H9 (cell line): ENCODE results near the gene NOP16. TPM values are rescaled to one million over a fixed set of nuclear protein-coding genes. Genes with fewer than 3 reads are reported as not detected.

Source experiments
- DNase-seq: peaks from one replicate; pipeline ENCODE4 v3.0.0-alpha.2; 2017
- H2AFZ ChIP-seq: one replicate; pipeline ENCODE4 v1.6.1; 2013; ENCODE audit warnings: mild to moderate bottlenecking, low read length, control low read depth, moderate library complexity
- H2AK5ac ChIP-seq: 2 replicates; pipeline ENCODE4 v1.6.1; 2013; ENCODE audit warnings: low read length, control low read depth, mixed read lengths; ENCODE audit not compliant: insufficient read length
- H2BK120ac ChIP-seq: one replicate; pipeline ENCODE4 v1.6.1; 2013; ENCODE audit warnings: low read depth, mild to moderate bottlenecking, low read length, control low read depth, inconsistent platforms; ENCODE audit not compliant: poor library complexity, severe bottlenecking
- H2BK12ac ChIP-seq: 2 replicates; pipeline ENCODE4 v1.6.1; 2013; ENCODE audit warnings: low read length, control low read depth, mixed read lengths, low read depth; ENCODE audit not compliant: insufficient read length
- H2BK15ac ChIP-seq: 2 replicates; pipeline ENCODE4 v1.6.1; 2013; ENCODE audit warnings: low read depth, low read length, control low read depth
- H2BK20ac ChIP-seq: one replicate; pipeline ENCODE4 v1.6.1; 2013; ENCODE audit warnings: low read depth, mild to moderate bottlenecking, low read length, control low read depth, inconsistent platforms; ENCODE audit not compliant: poor library complexity, severe bottlenecking
- H2BK5ac ChIP-seq: 2 replicates; pipeline ENCODE4 v1.6.1; 2013; ENCODE audit warnings: low read length, control low read depth, mixed read lengths; ENCODE audit not compliant: insufficient read length
- H3K14ac ChIP-seq: 2 replicates; pipeline ENCODE4 v1.6.1; 2013; ENCODE audit warnings: low read length, control low read depth; ENCODE audit not compliant: insufficient read depth
- H3K18ac ChIP-seq: 2 replicates; pipeline ENCODE4 v1.6.1; 2013; ENCODE audit warnings: low read depth, mild to moderate bottlenecking, mixed read lengths, low read length, control low read depth; ENCODE audit not compliant: insufficient read length
- H3K23ac ChIP-seq: 2 replicates; pipeline ENCODE4 v1.6.1; 2013; ENCODE audit warnings: low read length, control low read depth, mixed read lengths, low read depth; ENCODE audit not compliant: insufficient read length
- H3K23me2 ChIP-seq: 2 replicates; pipeline ENCODE4 v1.6.1; 2013; ENCODE audit warnings: low read depth, mild to moderate bottlenecking, mixed read lengths, low read length, control low read depth; ENCODE audit not compliant: insufficient read length, poor library complexity, severe bottlenecking
- H3K27ac ChIP-seq: 2 replicates; pipeline ENCODE4 v1.5.1; 2013; ENCODE audit warnings: low read length, control low read depth, mixed read lengths, low read depth; ENCODE audit not compliant: insufficient read length
- H3K27me3 ChIP-seq: 2 replicates; pipeline ENCODE4 v1.6.1; 2013; ENCODE audit warnings: low read length, control low read depth, inconsistent platforms; ENCODE audit not compliant: insufficient read depth
- H3K4ac ChIP-seq: 2 replicates; pipeline ENCODE4 v1.6.1; 2013; ENCODE audit warnings: low read depth, mild to moderate bottlenecking, control low read depth, inconsistent platforms, low read length, moderate library complexity
- H3K4me1 ChIP-seq: 2 replicates; pipeline ENCODE4 v1.6.1; 2013; ENCODE audit warnings: low read length, control low read depth, inconsistent platforms; ENCODE audit not compliant: insufficient read depth
- H3K4me2 ChIP-seq: 2 replicates; pipeline ENCODE4 v1.6.1; 2013; ENCODE audit warnings: low read length, control low read depth, mixed read lengths; ENCODE audit not compliant: insufficient read length, insufficient read depth
- H3K56ac ChIP-seq: 2 replicates; pipeline ENCODE4 v1.6.1; 2013; ENCODE audit warnings: low read depth, mild to moderate bottlenecking, mixed read lengths, low read length, control low read depth; ENCODE audit not compliant: insufficient read length
- H3K79me1 ChIP-seq: 2 replicates; pipeline ENCODE4 v1.6.1; 2013; ENCODE audit warnings: low read depth, mild to moderate bottlenecking, moderate library complexity, low read length, control low read depth, inconsistent platforms; ENCODE audit not compliant: insufficient read depth, poor library complexity, severe bottlenecking
- H3K79me2 ChIP-seq: 2 replicates; pipeline ENCODE4 v1.6.1; 2013; ENCODE audit warnings: low read length, control low read depth, inconsistent platforms; ENCODE audit not compliant: insufficient read depth
- H3K9ac ChIP-seq: 2 replicates; pipeline ENCODE4 v1.6.1; 2013; ENCODE audit warnings: low read length, control low read depth, mixed read lengths; ENCODE audit not compliant: insufficient read length; ENCODE audit errors: extremely low read depth
- H3K9me3 ChIP-seq: one replicate; pipeline ENCODE4 v1.6.1; 2013; ENCODE audit warnings: low read depth, low read length, inconsistent platforms; ENCODE audit not compliant: control insufficient read depth
- H3T11ph ChIP-seq: one replicate; pipeline ENCODE4 v1.6.1; 2013; ENCODE audit warnings: mild to moderate bottlenecking, low read length, control low read depth, inconsistent platforms
- H4K20me1 ChIP-seq: one replicate; pipeline ENCODE4 v1.6.1; 2013; ENCODE audit not compliant: control insufficient read depth, insufficient read length, insufficient read depth
- H4K5ac ChIP-seq: 2 replicates; pipeline ENCODE4 v1.6.1; 2013; ENCODE audit warnings: low read depth, mild to moderate bottlenecking, mixed read lengths, low read length, control low read depth; ENCODE audit not compliant: insufficient read length
- H4K8ac ChIP-seq: replicated peaks from 2 replicates; pipeline ENCODE4 v1.6.1; 2013; ENCODE audit warnings: low read length, control low read depth, mixed read lengths, low read depth; ENCODE audit not compliant: insufficient read length
- H4K91ac ChIP-seq: 2 replicates; pipeline ENCODE4 v1.6.1; 2013; ENCODE audit warnings: low read depth, mild to moderate bottlenecking, moderate library complexity, mixed read lengths, low read length, control low read depth; ENCODE audit not compliant: insufficient read length
- H3K27ac Mint-ChIP-seq, 3 experiments: 2 replicates in 2 of 3; 3 replicates in 1 of 3; pipeline ENCODE4 v1.8.0; 2020 to 2021; ENCODE audit warnings: mixed read lengths in 3 of 3, mild to moderate bottlenecking in 1 of 3, moderate library complexity in 1 of 3
- H3K27me3 Mint-ChIP-seq: 2 replicates; pipeline ENCODE4 v1.8.0; 2021; ENCODE audit warnings: low read depth, mild to moderate bottlenecking, moderate library complexity, mixed read lengths
- H3K36me3 Mint-ChIP-seq, 3 experiments: 2 replicates in 2 of 3; 3 replicates in 1 of 3; pipeline ENCODE4 v1.8.0; 2020 to 2021; ENCODE audit warnings: low read depth in 3 of 3, mixed read lengths in 3 of 3; ENCODE audit not compliant: insufficient read depth in 1 of 3
- H3K4me1 Mint-ChIP-seq, 2 experiments: 2 replicates each; pipeline ENCODE4 v1.8.0; 2020; ENCODE audit warnings: mixed read lengths in 2 of 2
- H3K4me3 Mint-ChIP-seq, 2 experiments: 2 replicates in 1 of 2; 3 replicates in 1 of 2; pipeline ENCODE4 v1.8.0; 2020 to 2021; ENCODE audit warnings: mild to moderate bottlenecking in 2 of 2, mixed read lengths in 2 of 2, moderate library complexity in 1 of 2
- H3K9me3 Mint-ChIP-seq, 2 experiments: 2 replicates in 1 of 2; 3 replicates in 1 of 2; pipeline ENCODE4 v1.8.0; 2020; ENCODE audit warnings: mild to moderate bottlenecking in 2 of 2, mixed read lengths in 2 of 2, moderate library complexity in 1 of 2
- WGBS: extraction: QIAGEN DNeasy Blood & Tissue Kit; methylation state at CpG from one replicate; pipeline ENCODE4 v1.1.7; 2013; ENCODE audit warnings: missing lambda C conversion rate, low lambda C conversion rate, mixed read lengths; ENCODE audit not compliant: insufficient read length; ENCODE audit errors: extremely low coverage; 5-methylcytosine and 5-hydroxymethylcytosine counted together
- total RNA-seq: library from RNA; stranded (reverse); gene quantifications from 2 replicates; pipeline ENCODE4 v1.2.1, GENCODE V29; 2021
- TF ChIP-seq, protein P1 (sequence below): fragments of 200-600 bp; sonication (generic); conservative IDR thresholded peaks from 3 replicates; pipeline ENCODE4 v1.8.0; 2021; ENCODE audit warnings: antibody characterized with exemption, mild to moderate bottlenecking

NOP16 gene
- total RNA-seq, 1 experiment from 2014 or later: 114 TPM

DNA sequence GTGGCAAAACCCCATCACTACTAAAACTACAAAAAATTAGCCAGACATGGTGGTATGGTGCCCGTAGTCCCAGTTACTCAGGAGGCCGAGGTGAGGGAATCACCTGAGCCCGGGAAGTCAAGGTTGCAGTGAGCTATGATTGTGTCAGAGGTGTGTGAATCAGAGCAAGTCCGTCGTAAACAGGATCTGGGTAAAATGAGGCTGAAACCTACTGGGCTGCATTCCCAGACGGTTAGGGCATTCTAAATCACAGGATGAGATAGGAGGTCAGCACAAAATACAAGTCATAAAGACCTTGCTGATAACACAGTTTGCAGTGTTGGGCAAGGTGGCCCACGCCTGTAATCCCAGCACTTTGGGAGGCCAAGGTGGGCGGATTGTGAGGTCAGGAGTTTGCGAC lies 29.9 kb upstream of the NOP16 start:
- no CpG with 5 or more reads among the region's 9 CpGs for WGBS
- no peak overlapping the region for H3K4me3 Mint-ChIP-seq
- H2BK20ac ChIP-seq: no peak overlapping the region

More for the DNA sequence above, 29.9 kb upstream of the NOP16 start:
- H3K9me3 Mint-ChIP-seq: peaks cover 30 to 46% of the 10 kb centered on the region in 2 experiments
- no peak overlapping the region for H3T11ph ChIP-seq
- H4K5ac ChIP-seq: no peak overlapping the region
- H3K4me1 ChIP-seq: no peaks in the 10 kb centered on the region
- no peak overlapping the region for H3K4me2 ChIP-seq
- DNase-seq: no peak
- peaks cover 6 to 9% of the 10 kb centered on the region in 2 experiments; a peak in 3 of 4 replicates for H3K4me1 Mint-ChIP-seq
- H3K36me3 Mint-ChIP-seq: peaks cover 0 to 28% (median 17%) of the 10 kb centered on the region in 3 experiments; a peak in 5 of 7 replicates
- H2AK5ac ChIP-seq: no peak overlapping the region
- H4K91ac ChIP-seq: no peak overlapping the region
- no peaks in the 10 kb centered on the region; the same call in 1 of the 2 replicates for H3K27me3 ChIP-seq
- no peak overlapping the region for H3K4ac ChIP-seq
- H2AFZ ChIP-seq: no peak overlapping the region
- no peak overlapping the region for H2BK15ac ChIP-seq
- H2BK5ac ChIP-seq: no peak overlapping the region
- H3K27me3 Mint-ChIP-seq: peaks cover 26% of the 10 kb centered on the region
- H3K23ac ChIP-seq: no peak overlapping the region
- H4K20me1 ChIP-seq: no peaks in the 10 kb centered on the region
- no peak overlapping the region for H3K14ac ChIP-seq
- no peaks in the 10 kb centered on the region for H3K9me3 ChIP-seq
- no peak overlapping the region for H3K9ac ChIP-seq
- no peak overlapping the region for H3K18ac ChIP-seq
- TF ChIP-seq, protein P1, sequence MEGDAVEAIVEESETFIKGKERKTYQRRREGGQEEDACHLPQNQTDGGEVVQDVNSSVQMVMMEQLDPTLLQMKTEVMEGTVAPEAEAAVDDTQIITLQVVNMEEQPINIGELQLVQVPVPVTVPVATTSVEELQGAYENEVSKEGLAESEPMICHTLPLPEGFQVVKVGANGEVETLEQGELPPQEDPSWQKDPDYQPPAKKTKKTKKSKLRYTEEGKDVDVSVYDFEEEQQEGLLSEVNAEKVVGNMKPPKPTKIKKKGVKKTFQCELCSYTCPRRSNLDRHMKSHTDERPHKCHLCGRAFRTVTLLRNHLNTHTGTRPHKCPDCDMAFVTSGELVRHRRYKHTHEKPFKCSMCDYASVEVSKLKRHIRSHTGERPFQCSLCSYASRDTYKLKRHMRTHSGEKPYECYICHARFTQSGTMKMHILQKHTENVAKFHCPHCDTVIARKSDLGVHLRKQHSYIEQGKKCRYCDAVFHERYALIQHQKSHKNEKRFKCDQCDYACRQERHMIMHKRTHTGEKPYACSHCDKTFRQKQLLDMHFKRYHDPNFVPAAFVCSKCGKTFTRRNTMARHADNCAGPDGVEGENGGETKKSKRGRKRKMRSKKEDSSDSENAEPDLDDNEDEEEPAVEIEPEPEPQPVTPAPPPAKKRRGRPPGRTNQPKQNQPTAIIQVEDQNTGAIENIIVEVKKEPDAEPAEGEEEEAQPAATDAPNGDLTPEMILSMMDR: no peak
- no peak overlapping the region for H3K56ac ChIP-seq
- no peak overlapping the region for H2BK12ac ChIP-seq
- H3K23me2 ChIP-seq: peaks cover 5% of the 10 kb centered on the region
- no peak overlapping the region for H2BK120ac ChIP-seq
- H4K8ac ChIP-seq: no peak overlapping the region
- no peaks in the 10 kb centered on the region for H3K79me2 ChIP-seq
- H3K79me1 ChIP-seq: no peaks in the 10 kb centered on the region
- no peak overlapping the region for H3K27ac ChIP-seq
- no peak overlapping the region for H3K27ac Mint-ChIP-seq
